GM12864 (cell line): ENCODE data around the gene BTF3.

Experiments
- DNase-seq: peaks from one replicate; pipeline ENCODE4 v3.0.0-alpha.2; 2011; ENCODE audit warnings: low read depth
- H3K4me3 ChIP-seq: 2 replicates; pipeline ENCODE4 v1.5.1; 2011; ENCODE audit warnings: mild to moderate bottlenecking, low read depth, low read length, control low read depth
- TF ChIP-seq, protein P1 (sequence below): IDR thresholded peaks from 2 replicates; pipeline ENCODE4 v1.5.1; 2011; ENCODE audit warnings: low read depth, mild to moderate bottlenecking, moderate library complexity, low read length, control low read depth, inconsistent platforms; ENCODE audit errors: missing control alignments

BTF3 gene

GRCh38 chr5:73534011-73534644, 35.9 kb downstream of the BTF3 start:
- H3K4me3 ChIP-seq, result no peak overlapping the region
- no peak for DNase-seq
- TF ChIP-seq, protein P1, sequence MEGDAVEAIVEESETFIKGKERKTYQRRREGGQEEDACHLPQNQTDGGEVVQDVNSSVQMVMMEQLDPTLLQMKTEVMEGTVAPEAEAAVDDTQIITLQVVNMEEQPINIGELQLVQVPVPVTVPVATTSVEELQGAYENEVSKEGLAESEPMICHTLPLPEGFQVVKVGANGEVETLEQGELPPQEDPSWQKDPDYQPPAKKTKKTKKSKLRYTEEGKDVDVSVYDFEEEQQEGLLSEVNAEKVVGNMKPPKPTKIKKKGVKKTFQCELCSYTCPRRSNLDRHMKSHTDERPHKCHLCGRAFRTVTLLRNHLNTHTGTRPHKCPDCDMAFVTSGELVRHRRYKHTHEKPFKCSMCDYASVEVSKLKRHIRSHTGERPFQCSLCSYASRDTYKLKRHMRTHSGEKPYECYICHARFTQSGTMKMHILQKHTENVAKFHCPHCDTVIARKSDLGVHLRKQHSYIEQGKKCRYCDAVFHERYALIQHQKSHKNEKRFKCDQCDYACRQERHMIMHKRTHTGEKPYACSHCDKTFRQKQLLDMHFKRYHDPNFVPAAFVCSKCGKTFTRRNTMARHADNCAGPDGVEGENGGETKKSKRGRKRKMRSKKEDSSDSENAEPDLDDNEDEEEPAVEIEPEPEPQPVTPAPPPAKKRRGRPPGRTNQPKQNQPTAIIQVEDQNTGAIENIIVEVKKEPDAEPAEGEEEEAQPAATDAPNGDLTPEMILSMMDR, result no peak

DNA sequence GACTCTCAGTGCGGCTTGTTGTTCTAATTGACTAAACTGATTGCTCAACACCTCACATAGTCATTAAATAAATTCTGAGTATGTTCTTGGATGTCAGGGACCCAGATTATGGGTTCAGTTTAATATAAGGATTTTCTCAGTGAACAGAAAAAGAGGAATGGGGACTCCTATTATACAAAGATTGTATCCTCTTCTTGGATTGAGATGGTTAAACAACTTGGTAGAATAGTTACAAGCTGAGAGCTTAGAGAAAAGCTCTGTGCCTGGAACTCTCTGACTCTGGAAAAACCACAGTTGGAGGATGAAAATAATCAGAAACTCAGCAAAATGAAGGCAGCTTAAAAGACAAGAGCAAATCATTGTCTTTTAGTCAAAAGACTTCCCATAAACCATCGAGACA, 36.7 kb downstream of the BTF3 start:
- no peak overlapping the region for H3K4me3 ChIP-seq
- TF ChIP-seq, protein P1, result no peak
- DNase-seq, result no peak

GRCh38 chr5:73539730-73540129, 41.5 kb downstream of the BTF3 start:
- TF ChIP-seq, protein P1, result no peak
- DNase-seq, result no peak
- H3K4me3 ChIP-seq, result no peak overlapping the region

GRCh38 chr5:73540192-73540591, 42.0 kb downstream of the BTF3 start:
- TF ChIP-seq, protein P1, result no peak
- no peak for DNase-seq

GRCh38 chr5:73542020-73542419, 43.8 kb downstream of the BTF3 start:
- TF ChIP-seq, protein P1, result no peak
- H3K4me3 ChIP-seq, result no peak overlapping the region
- no peak for DNase-seq

More at GRCh38 chr5:73540192-73540591, 42.0 kb downstream of the BTF3 start:
- H3K4me3 ChIP-seq, result no peak overlapping the region

- H3K4me3 ChIP-seq, result no peak overlapping the region
- DNase-seq, result no peak
- TF ChIP-seq, protein P1, result no peak
These were observed 46.5 kb downstream of the BTF3 start for GRCh38 chr5:73544429-73545402.

- no peak overlapping the region for H3K4me3 ChIP-seq
- TF ChIP-seq, protein P1, result no peak
- DNase-seq, result no peak
These were observed 47.1 kb downstream of the BTF3 start for GRCh38 chr5:73545403-73545779.
